ENCODE data around the gene PPP2R2D. TPM values are rescaled to one million over a fixed set of nuclear protein-coding genes. Genes with fewer than 3 reads are reported as not detected.

The PPP2R2D gene
- total RNA-seq, 1 experiment from 2014 or later: 40.3 TPM

DNA sequence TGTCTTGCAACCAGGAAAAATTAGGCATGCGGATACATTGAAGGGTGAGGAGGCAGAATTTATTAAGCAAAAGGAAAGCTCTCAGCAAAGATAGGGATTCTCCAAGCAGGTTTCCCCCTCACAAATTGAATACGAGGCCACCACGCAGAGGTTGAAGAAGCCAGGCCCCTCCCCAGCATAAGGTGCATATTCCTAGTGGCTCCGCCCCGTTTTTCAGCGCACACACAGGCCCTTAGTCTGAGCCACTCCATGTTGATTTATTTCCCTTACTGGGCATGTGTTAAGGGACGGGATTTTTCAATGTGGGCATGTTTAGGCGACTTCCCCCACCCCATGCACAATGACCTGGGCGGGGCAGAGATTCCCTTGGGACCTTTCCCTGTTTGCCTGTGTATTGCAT is 24.9 kb downstream of the PPP2R2D start:
- Histone ChIP-seq H3K9me3 (ENCODE audit: low read length) (no peaks in the 10 kb centered on the region), H3K79me2 (ENCODE audit: low read length) (peaks cover 99% of the 10 kb centered on the region)
- no peak for ATAC-seq

DNA sequence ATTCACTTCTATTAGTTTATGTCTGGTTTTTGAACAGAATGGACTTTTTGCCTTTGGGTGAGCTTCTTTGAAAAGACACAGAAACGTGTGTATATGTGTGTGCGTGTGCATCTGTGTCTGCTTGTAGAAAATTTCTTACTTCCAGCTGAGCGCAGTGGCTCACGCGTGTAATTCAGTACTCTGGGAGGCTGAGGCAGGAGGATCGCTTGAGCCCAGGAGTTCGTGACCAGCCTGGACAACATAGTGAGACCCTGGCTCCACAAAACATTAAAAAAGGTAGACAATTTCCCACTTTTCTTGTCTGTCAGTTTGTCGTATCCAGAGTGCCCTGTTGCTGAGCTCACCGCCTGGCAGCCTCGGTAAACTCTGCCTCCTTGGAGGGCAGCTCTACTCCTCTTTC is 25.4 kb downstream of the PPP2R2D start:
- ChIA-PET POLR2A (ENCODE audit: unreplicated experiment) (no interaction called here), CTCF (no interaction called here)
- peaks cover 6% of the 10 kb centered on the region; the same call in 1 of the 2 replicates for H3K4me1 ChIP-seq (ENCODE audit: insufficient read depth, low read length)
- TF ChIP-seq, protein P1, sequence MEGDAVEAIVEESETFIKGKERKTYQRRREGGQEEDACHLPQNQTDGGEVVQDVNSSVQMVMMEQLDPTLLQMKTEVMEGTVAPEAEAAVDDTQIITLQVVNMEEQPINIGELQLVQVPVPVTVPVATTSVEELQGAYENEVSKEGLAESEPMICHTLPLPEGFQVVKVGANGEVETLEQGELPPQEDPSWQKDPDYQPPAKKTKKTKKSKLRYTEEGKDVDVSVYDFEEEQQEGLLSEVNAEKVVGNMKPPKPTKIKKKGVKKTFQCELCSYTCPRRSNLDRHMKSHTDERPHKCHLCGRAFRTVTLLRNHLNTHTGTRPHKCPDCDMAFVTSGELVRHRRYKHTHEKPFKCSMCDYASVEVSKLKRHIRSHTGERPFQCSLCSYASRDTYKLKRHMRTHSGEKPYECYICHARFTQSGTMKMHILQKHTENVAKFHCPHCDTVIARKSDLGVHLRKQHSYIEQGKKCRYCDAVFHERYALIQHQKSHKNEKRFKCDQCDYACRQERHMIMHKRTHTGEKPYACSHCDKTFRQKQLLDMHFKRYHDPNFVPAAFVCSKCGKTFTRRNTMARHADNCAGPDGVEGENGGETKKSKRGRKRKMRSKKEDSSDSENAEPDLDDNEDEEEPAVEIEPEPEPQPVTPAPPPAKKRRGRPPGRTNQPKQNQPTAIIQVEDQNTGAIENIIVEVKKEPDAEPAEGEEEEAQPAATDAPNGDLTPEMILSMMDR (conservative IDR thresholded peaks at IDR 0.05; ENCODE audit: low read depth, low read length): no peak
- TF ChIP-seq EZH2phosphoT487 (IDR thresholded peaks at IDR 0.05; ENCODE audit: borderline replicate concordance, low read length) (no peak), EZH2 (IDR thresholded peaks at IDR 0.05; ENCODE audit: low read length, unreplicated experiment) (no peak)
- no peak overlapping the region for H3K9ac ChIP-seq (ENCODE audit: low read length)
- H2AFZ ChIP-seq (ENCODE audit: low read length): no peak overlapping the region
- no peaks in the 10 kb centered on the region for H3F3A ChIP-seq (ENCODE audit: low read length, unreplicated experiment)
- BruUV-seq (replicated peaks): no TSS peak
- no peak overlapping the region for H3K27ac ChIP-seq (ENCODE audit: low read length)
- H4K20me1 ChIP-seq (ENCODE audit: low read length): no peaks in the 10 kb centered on the region
- peaks cover 99% of the 10 kb centered on the region for H3K79me2 ChIP-seq (ENCODE audit: low read length)
- no peak overlapping the region for H3K4me3 ChIP-seq (ENCODE audit: low read length)
- no peaks in the 10 kb centered on the region for H3K9me3 ChIP-seq (ENCODE audit: low read length)
- intact Hi-C loops (cut with micrococcal nuclease): no loop called here
- ATAC-seq (no peak), DNase-seq (no peak)
- H3K4me2 ChIP-seq (ENCODE audit: low read length): no peak overlapping the region
- H3K27me3 ChIP-seq (ENCODE audit: low read length): no peaks in the 10 kb centered on the region
- H3K36me3 ChIP-seq (ENCODE audit: low read depth, low read length): peaks cover 3% of the 10 kb centered on the region; the same call in 1 of the 2 replicates
- H3K9me2 ChIP-seq (replicated peaks; ENCODE audit: low read length): no peaks in the 10 kb centered on the region

More for the DNA sequence above, 24.9 kb downstream of the PPP2R2D start:
- no peaks in the 10 kb centered on the region for H3K9me2 ChIP-seq (replicated peaks; ENCODE audit: low read length)
- no peaks in the 10 kb centered on the region for H3F3A ChIP-seq (ENCODE audit: low read length, unreplicated experiment)
- BruUV-seq (replicated peaks): no TSS peak
- intact Hi-C loops (cut with micrococcal nuclease): loop anchor here (2.0 kb wide), 1 partner anchor 17 kb away; no protein-coding TSS in a partner anchor
- CTCF ChIA-PET: no interaction called here
- H3K4me1 ChIP-seq (ENCODE audit: insufficient read depth, low read length): peaks cover 6% of the 10 kb centered on the region; the same call in 1 of the 2 replicates
- TF ChIP-seq, protein P1 (conservative IDR thresholded peaks at IDR 0.05; ENCODE audit: low read depth, low read length): no peak
- no peak for TF ChIP-seq EZH2phosphoT487 (IDR thresholded peaks at IDR 0.05; ENCODE audit: borderline replicate concordance, low read length)
- TF ChIP-seq EZH2 (IDR thresholded peaks at IDR 0.05; ENCODE audit: low read length, unreplicated experiment): no peak
- H4K20me1 ChIP-seq (ENCODE audit: low read length): no peaks in the 10 kb centered on the region
- DNase-seq: no peak
- H3K4me2 ChIP-seq (ENCODE audit: low read length): no peak overlapping the region
- H3K36me3 ChIP-seq (ENCODE audit: low read depth, low read length): peaks cover 3% of the 10 kb centered on the region; the same call in 1 of the 2 replicates
- POLR2A ChIA-PET (ENCODE audit: unreplicated experiment): no interaction called here
- H3K9ac ChIP-seq (ENCODE audit: low read length): no peak overlapping the region
- no peak overlapping the region for H2AFZ ChIP-seq (ENCODE audit: low read length)
- no peak overlapping the region for H3K27ac ChIP-seq (ENCODE audit: low read length)
- no peak overlapping the region for H3K4me3 ChIP-seq (ENCODE audit: low read length)
- H3K27me3 ChIP-seq (ENCODE audit: low read length): no peaks in the 10 kb centered on the region

DNA sequence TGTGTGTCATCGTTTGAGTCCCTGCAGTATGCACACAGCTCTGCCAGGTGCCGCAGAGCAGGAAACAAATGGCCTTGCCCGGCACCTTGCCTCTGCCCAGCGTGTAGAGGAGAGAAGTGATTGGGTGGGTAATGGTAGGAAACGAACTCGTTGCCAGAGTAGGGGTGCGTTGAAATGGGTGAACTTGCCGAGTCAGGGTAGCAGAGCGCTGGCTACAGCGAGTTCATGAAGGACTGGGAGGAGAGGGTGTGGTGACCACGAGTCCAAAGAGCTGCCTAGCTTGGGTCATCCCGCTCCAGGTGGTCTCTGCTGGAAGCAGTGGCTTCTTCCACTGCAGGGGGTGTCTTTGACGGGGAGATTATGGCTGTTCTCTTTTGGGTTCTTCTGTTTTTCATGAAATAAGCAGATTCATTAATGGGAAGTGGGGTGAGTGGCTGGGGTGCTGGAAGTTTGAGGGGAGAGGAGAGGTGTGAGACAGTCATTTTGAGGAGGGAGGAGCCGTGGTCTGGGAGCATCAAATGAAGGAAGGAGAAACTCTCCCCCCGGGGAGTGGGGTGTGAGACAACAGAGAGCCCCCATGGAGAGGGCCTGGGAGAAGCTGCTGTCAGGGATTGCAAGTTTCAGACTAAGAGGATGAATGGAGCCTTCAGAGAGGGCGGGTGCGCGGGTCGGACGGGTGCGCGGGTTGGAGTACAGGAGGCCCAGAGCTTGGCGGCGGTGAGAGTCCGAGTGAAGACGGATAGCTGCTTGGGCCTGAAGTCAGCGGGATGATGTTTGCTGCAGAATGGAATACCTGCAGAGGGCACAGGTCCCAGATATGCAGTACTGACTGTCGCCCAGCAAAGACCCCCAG is 26.2 kb downstream of the PPP2R2D start:
- Histone ChIP-seq H3K9me3 (ENCODE audit: low read length) (no peaks in the 10 kb centered on the region), H3K4me2 (ENCODE audit: low read length) (no peak overlapping the region), H3F3A (ENCODE audit: low read length, unreplicated experiment) (no peaks in the 10 kb centered on the region), H3K9me2 (replicated peaks; ENCODE audit: low read length) (no peaks in the 10 kb centered on the region), H2AFZ (ENCODE audit: low read length) (no peak overlapping the region), H3K36me3 (ENCODE audit: low read depth, low read length) (peaks cover 3% of the 10 kb centered on the region; the same call in 1 of the 2 replicates), H3K79me2 (ENCODE audit: low read length) (peaks cover 99% of the 10 kb centered on the region), H3K27ac (ENCODE audit: low read length) (no peak overlapping the region), H3K27me3 (ENCODE audit: low read length) (no peaks in the 10 kb centered on the region), H3K9ac (ENCODE audit: low read length) (no peak overlapping the region), H3K4me3 (ENCODE audit: low read length) (no peak overlapping the region), H4K20me1 (ENCODE audit: low read length) (no peaks in the 10 kb centered on the region), H3K4me1 (ENCODE audit: insufficient read depth, low read length) (peaks cover 6% of the 10 kb centered on the region; the same call in 1 of the 2 replicates)
- ChIA-PET CTCF (no interaction called here), POLR2A (ENCODE audit: unreplicated experiment) (no interaction called here)
- ATAC-seq (no peak), DNase-seq (no peak)
- no TSS peak for BruUV-seq (replicated peaks)
- TF ChIP-seq, protein P1 (conservative IDR thresholded peaks at IDR 0.05; ENCODE audit: low read depth, low read length): no peak
- no peak for TF ChIP-seq EZH2phosphoT487 (IDR thresholded peaks at IDR 0.05; ENCODE audit: borderline replicate concordance, low read length)
- no peak for TF ChIP-seq EZH2 (IDR thresholded peaks at IDR 0.05; ENCODE audit: low read length, unreplicated experiment)
- intact Hi-C loops (cut with micrococcal nuclease): no loop called here

Data from PC-3 (cell line).